Measurements from ENCODE around the gene CFAP221.
"Not testable (repeated sequence)": the region's sequence is repeated elsewhere in the genome, so short reads cannot be mapped to it uniquely, and the experiment has no call there.

Gene CFAP221

GRCh38 chr2:119591523-119591922 is 47.3 kb downstream of the CFAP221 start:
- DNase-seq = no peak

GRCh38 chr2:119592436-119592835 is 48.2 kb downstream of the CFAP221 start:
- no peak for DNase-seq

- no peak for DNase-seq
These were observed 52.4 kb downstream of the CFAP221 start for GRCh38 chr2:119596638-119597037.

GRCh38 chr2:119598596-119599263 is 54.5 kb downstream of the CFAP221 start:
- DNase-seq = peak; percentile 25

- DNase-seq = no peak
These were observed 55.1 kb downstream of the CFAP221 start for GRCh38 chr2:119599384-119599783.

- DNase-seq = no peak
These were observed 60.8 kb downstream of the CFAP221 start for GRCh38 chr2:119605096-119605495.

GRCh38 chr2:119606674-119607073 is 62.4 kb downstream of the CFAP221 start:
- DNase-seq = no peak

- DNase-seq = no peak
These were observed 64.3 kb downstream of the CFAP221 start for GRCh38 chr2:119608553-119608952.

- no peak for DNase-seq
These were observed 65.1 kb downstream of the CFAP221 start for GRCh38 chr2:119609337-119609736.

GRCh38 chr2:119614140-119614539 is 69.9 kb downstream of the CFAP221 start:
- not testable (repeated sequence) for DNase-seq

GRCh38 chr2:119616421-119616820 is 72.2 kb downstream of the CFAP221 start:
- DNase-seq = no peak

GRCh38 chr2:119617455-119617854 is 73.2 kb downstream of the CFAP221 start:
- DNase-seq = no peak

- DNase-seq = not testable (repeated sequence)
These were observed 74.5 kb downstream of the CFAP221 start for GRCh38 chr2:119618725-119619124.

- no peak for DNase-seq
These were observed 81.0 kb downstream of the CFAP221 start for GRCh38 chr2:119625226-119625625.

GRCh38 chr2:119629323-119629825 is 85.1 kb downstream of the CFAP221 start:
- no peak for DNase-seq

GRCh38 chr2:119630121-119630520 is 85.9 kb downstream of the CFAP221 start:
- no peak for DNase-seq

- no peak for DNase-seq
These were observed 93.1 kb downstream of the CFAP221 start for GRCh38 chr2:119637371-119637770.

- no peak for DNase-seq
These were observed 94.0 kb downstream of the CFAP221 start for GRCh38 chr2:119638246-119638645.

- no peak for DNase-seq
These were observed 94.7 kb downstream of the CFAP221 start for GRCh38 chr2:119638685-119639554.

- peak; percentile 36 for DNase-seq
These were observed 97.5 kb downstream of the CFAP221 start for GRCh38 chr2:119641562-119642258.

- DNase-seq = no peak
These were observed 99.9 kb downstream of the CFAP221 start for GRCh38 chr2:119644186-119644585.

- no peak for DNase-seq
These were observed 101.1 kb downstream of the CFAP221 start for GRCh38 chr2:119645173-119645855.

- no peak for DNase-seq
These were observed 101.9 kb downstream of the CFAP221 start for GRCh38 chr2:119646149-119646548.
